A549 (cell line): ENCODE results near the gene TOX2.

ENCODE experiments used
- BHLHE40 ChIP-seq: IDR thresholded peaks from 2 replicates; pipeline ENCODE4 v1.6.1; 2012; ENCODE audit warnings: low read depth, low read length, inconsistent platforms
- CEBPB ChIP-seq, 2 experiments: fragments of >200 bp in 1 of 2; sonication (Bioruptor Twin) in 1 of 2; formaldehyde crosslinking in 1 of 2; IDR thresholded peaks; 2 replicates each; pipeline ENCODE4 v1.6.1; 2012 to 2016
- CTCF ChIP-seq: fragments of >200 bp; sonication (Bioruptor Twin); formaldehyde crosslinking; IDR thresholded peaks from 3 replicates; pipeline ENCODE4 v1.5.1; 2016
- EP300 ChIP-seq, 2 experiments: fragments of >200 bp; sonication (Bioruptor Twin); formaldehyde crosslinking; IDR thresholded peaks; 2 replicates in 1 of 2; 3 replicates in 1 of 2; pipeline ENCODE4 v1.6.1; 2016 to 2017
- ESRRA ChIP-seq: fragments of 150-350 bp; IDR thresholded peaks from 2 replicates; pipeline ENCODE4 v1.6.1; 2014; ENCODE audit warnings: mild to moderate bottlenecking, low read length, borderline replicate concordance
- POLR2A ChIP-seq: IDR thresholded peaks from 2 replicates; pipeline ENCODE4 v1.6.1; 2012; ENCODE audit warnings: mild to moderate bottlenecking, low read length
- SREBF2 ChIP-seq: fragments of 450-650 bp; IDR thresholded peaks from 2 replicates; pipeline ENCODE4 v1.6.1; 2014; ENCODE audit warnings: mild to moderate bottlenecking, moderate library complexity
- TF ChIP-seq, protein P1 (sequence below): fragments of 200-600 bp; sonication (generic); IDR thresholded peaks from 2 replicates; pipeline ENCODE4 v1.6.1; 2016; ENCODE audit warnings: antibody characterized with exemption, mild to moderate bottlenecking, moderate library complexity

DNA sequence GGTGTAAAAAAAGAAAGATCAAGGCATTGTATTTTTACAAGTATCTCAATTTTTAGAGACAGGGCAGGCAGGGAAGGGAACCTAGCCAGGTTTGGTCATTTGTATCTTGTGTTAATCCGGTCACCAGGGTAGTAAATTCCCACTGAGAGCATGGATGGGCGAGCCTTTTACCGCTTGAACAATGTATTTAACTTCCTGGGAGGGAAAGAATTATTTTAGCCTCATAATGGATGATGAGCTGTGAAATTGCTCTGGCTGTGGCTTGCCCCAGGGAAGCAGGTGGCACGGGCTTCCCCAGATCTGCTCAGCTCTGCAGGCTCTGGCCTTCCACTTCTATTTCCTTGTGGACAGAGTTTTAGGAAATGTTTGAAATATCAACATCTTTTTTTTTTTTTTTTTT lies 72.9 kb downstream of the TOX2 start:
- TF ChIP-seq, protein P1, sequence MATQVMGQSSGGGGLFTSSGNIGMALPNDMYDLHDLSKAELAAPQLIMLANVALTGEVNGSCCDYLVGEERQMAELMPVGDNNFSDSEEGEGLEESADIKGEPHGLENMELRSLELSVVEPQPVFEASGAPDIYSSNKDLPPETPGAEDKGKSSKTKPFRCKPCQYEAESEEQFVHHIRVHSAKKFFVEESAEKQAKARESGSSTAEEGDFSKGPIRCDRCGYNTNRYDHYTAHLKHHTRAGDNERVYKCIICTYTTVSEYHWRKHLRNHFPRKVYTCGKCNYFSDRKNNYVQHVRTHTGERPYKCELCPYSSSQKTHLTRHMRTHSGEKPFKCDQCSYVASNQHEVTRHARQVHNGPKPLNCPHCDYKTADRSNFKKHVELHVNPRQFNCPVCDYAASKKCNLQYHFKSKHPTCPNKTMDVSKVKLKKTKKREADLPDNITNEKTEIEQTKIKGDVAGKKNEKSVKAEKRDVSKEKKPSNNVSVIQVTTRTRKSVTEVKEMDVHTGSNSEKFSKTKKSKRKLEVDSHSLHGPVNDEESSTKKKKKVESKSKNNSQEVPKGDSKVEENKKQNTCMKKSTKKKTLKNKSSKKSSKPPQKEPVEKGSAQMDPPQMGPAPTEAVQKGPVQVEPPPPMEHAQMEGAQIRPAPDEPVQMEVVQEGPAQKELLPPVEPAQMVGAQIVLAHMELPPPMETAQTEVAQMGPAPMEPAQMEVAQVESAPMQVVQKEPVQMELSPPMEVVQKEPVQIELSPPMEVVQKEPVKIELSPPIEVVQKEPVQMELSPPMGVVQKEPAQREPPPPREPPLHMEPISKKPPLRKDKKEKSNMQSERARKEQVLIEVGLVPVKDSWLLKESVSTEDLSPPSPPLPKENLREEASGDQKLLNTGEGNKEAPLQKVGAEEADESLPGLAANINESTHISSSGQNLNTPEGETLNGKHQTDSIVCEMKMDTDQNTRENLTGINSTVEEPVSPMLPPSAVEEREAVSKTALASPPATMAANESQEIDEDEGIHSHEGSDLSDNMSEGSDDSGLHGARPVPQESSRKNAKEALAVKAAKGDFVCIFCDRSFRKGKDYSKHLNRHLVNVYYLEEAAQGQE, result no peak
- no peak for TF ChIP-seq POLR2A
- no peak for TF ChIP-seq CTCF
- TF ChIP-seq CEBPB (IDR thresholded peaks at IDR 0.05), result no peak
- no peak for TF ChIP-seq EP300 (IDR thresholded peaks at IDR 0.05)
- no peak for TF ChIP-seq ESRRA
- TF ChIP-seq SREBF2, result no peak
- no peak for TF ChIP-seq BHLHE40
